ENCODE measurements around the gene CFAP20DC. TPM values are rescaled to one million over a fixed set of nuclear protein-coding genes. Genes with fewer than 3 reads are reported as not detected.

The CFAP20DC gene
- total and polyA plus RNA-seq, 7 donors: 0.03 TPM; not detected in 4

GRCh38 chr3:58874795-58875194 is 175.0 kb downstream of the CFAP20DC start:
- WGBS, 3 donors: 68 to 81% (median 69%) methylated on average over 2 of the region's 2 CpGs
- intact Hi-C loops (cut with DNase I): no loop called here
- ATAC-seq (no peak), DNase-seq (no peak)
- H3K36me3 ChIP-seq (ENCODE audit: insufficient read depth in 1 of 2, low read depth in 1 of 2): no peaks in the 10 kb centered on the region
- H3K4me3 ChIP-seq: no peak overlapping the region
- H3K27me3 ChIP-seq (ENCODE audit: insufficient read depth in 3 of 3, low read length in 2 of 3): no peaks in the 10 kb centered on the region
- no peak overlapping the region for H3K27ac ChIP-seq
- no peaks in the 10 kb centered on the region for H3K4me1 ChIP-seq
- TF ChIP-seq, protein P1, sequence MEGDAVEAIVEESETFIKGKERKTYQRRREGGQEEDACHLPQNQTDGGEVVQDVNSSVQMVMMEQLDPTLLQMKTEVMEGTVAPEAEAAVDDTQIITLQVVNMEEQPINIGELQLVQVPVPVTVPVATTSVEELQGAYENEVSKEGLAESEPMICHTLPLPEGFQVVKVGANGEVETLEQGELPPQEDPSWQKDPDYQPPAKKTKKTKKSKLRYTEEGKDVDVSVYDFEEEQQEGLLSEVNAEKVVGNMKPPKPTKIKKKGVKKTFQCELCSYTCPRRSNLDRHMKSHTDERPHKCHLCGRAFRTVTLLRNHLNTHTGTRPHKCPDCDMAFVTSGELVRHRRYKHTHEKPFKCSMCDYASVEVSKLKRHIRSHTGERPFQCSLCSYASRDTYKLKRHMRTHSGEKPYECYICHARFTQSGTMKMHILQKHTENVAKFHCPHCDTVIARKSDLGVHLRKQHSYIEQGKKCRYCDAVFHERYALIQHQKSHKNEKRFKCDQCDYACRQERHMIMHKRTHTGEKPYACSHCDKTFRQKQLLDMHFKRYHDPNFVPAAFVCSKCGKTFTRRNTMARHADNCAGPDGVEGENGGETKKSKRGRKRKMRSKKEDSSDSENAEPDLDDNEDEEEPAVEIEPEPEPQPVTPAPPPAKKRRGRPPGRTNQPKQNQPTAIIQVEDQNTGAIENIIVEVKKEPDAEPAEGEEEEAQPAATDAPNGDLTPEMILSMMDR (IDR thresholded peaks at IDR 0.05): no peak
- no peaks in the 10 kb centered on the region for H3K9me3 ChIP-seq

GRCh38 chr3:58874248-58874741 is 175.5 kb downstream of the CFAP20DC start:
- ATAC-seq (no peak), DNase-seq (no peak)
- Histone ChIP-seq H3K27me3 (ENCODE audit: insufficient read depth in 3 of 3, low read length in 2 of 3) (no peaks in the 10 kb centered on the region), H3K36me3 (ENCODE audit: insufficient read depth in 1 of 2, low read depth in 1 of 2) (no peaks in the 10 kb centered on the region), H3K9me3 (no peaks in the 10 kb centered on the region), H3K4me3 (no peak overlapping the region), H3K27ac (no peak overlapping the region), H3K4me1 (no peaks in the 10 kb centered on the region)
- 75 to 81% (median 77%) methylated on average over 5 of the region's 5 CpGs for WGBS, 3 donors
- TF ChIP-seq, protein P1 (IDR thresholded peaks at IDR 0.05): no peak
- intact Hi-C loops (cut with DNase I): no loop called here

DNA sequence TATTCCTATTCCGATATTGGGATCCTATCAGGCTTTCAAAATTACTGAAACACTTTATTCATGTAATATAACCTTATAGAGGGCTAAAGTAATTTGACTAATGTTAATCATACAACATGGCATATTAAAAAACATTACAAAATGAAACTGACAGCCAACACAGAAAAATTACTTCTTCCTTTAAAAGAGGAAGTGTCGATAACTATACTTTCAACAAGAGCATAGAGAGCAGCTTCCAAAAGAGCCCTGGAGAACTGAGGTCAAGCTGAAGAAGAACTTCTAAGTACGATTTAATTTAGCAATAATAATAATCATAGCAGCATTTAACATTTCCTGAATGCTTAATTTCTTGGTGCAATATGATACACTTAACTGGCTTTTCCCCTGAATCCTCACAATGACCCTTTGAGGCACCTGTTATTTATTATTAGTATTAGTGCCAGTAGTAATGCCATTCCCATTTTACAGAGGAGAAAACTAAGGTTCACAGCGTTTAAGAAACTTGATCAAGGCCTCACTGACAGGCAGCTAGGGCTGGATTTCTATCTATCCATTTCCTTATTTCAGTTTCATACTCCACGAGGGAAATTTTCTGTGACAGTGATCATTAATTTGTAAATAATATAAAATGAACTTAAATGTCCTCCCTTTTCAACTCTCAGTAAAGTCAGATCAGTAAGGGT is 181.6 kb downstream of the CFAP20DC start:
- WGBS, 3 donors: 74 to 80% (median 76%) methylated on average over 5 of the region's 5 CpGs
- TF ChIP-seq, protein P1 (IDR thresholded peaks at IDR 0.05): no peak
- H3K9me3 ChIP-seq: no peaks in the 10 kb centered on the region
- H3K27ac ChIP-seq: no peak overlapping the region
- no peak overlapping the region for H3K4me3 ChIP-seq
- DNase-seq: no peak
- no peaks in the 10 kb centered on the region for H3K27me3 ChIP-seq (ENCODE audit: insufficient read depth in 3 of 3, low read length in 2 of 3)
- no peak for ATAC-seq
- no peaks in the 10 kb centered on the region for H3K4me1 ChIP-seq
- intact Hi-C loops (cut with DNase I): no loop called here
- no peaks in the 10 kb centered on the region for H3K36me3 ChIP-seq (ENCODE audit: insufficient read depth in 1 of 2, low read depth in 1 of 2)

GRCh38 chr3:58867621-58868020 is 182.2 kb downstream of the CFAP20DC start:
- Histone ChIP-seq H3K4me3 (no peak overlapping the region), H3K36me3 (ENCODE audit: insufficient read depth in 1 of 2, low read depth in 1 of 2) (no peaks in the 10 kb centered on the region), H3K4me1 (no peaks in the 10 kb centered on the region), H3K27ac (no peak overlapping the region), H3K27me3 (ENCODE audit: insufficient read depth in 3 of 3, low read length in 2 of 3) (no peaks in the 10 kb centered on the region), H3K9me3 (no peaks in the 10 kb centered on the region)
- TF ChIP-seq, protein P1 (IDR thresholded peaks at IDR 0.05): no peak
- DNase-seq: no peak
- WGBS, 3 donors: 68 to 77% (median 76%) methylated on average over 4 of the region's 4 CpGs
- no peak for ATAC-seq
- intact Hi-C loops (cut with DNase I): no loop called here

- H3K27me3 ChIP-seq (ENCODE audit: insufficient read depth in 3 of 3, low read length in 2 of 3): no peaks in the 10 kb centered on the region
- no peaks in the 10 kb centered on the region for H3K36me3 ChIP-seq (ENCODE audit: insufficient read depth in 1 of 2, low read depth in 1 of 2)
- intact Hi-C loops (cut with DNase I): no loop called here
- TF ChIP-seq, protein P1 (IDR thresholded peaks at IDR 0.05): no peak
- no peak overlapping the region for H3K27ac ChIP-seq
- ATAC-seq: no peak
- no peaks in the 10 kb centered on the region for H3K9me3 ChIP-seq
- no peaks in the 10 kb centered on the region for H3K4me1 ChIP-seq
- WGBS, 3 donors: 51 to 59% (median 57%) methylated on average over 2 of the region's 2 CpGs
- no peak overlapping the region for H3K4me3 ChIP-seq
- DNase-seq: no peak
These were observed 183.7 kb downstream of the CFAP20DC start for GRCh38 chr3:58866079-58866478.
